ENCODE measurements around the gene LMO7. TPM values are rescaled to one million over a fixed set of nuclear protein-coding genes. Genes with fewer than 3 reads are reported as not detected.

The LMO7 gene
- total RNA-seq, 1 experiment from 2014 or later, result 11.8 TPM

DNA sequence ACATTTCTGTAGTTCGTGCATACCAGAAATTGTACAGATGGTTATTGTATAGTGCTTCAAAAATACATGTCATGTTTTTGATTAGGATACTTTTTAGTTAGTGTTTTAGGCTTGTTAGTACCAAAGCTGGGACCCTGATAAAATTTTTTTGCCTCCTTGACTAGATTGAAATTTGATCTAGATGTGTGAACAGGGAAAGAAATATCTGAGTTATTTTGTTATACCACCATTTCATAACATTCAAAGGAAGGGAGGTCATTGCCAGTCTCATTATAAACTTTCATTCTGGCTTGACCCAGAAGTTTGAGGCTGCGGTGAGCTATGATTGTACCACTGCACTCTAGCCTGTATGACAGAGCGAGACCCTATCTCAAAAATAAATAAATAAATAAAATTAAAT, 9.0 kb downstream of the LMO7 start:
- in situ Hi-C loops (cut with HindIII; ENCODE audit: low pct_unique_long_range_greater_than_20kb, low sequenced_read_pairs), result no loop called here
- POLR2A ChIA-PET, result no interaction called here
- H3K36me3 ChIP-seq (ENCODE audit: control insufficient read depth, insufficient read depth, low read length), result no peaks in the 10 kb centered on the region
- ATAC-seq (no peak), DNase-seq (ENCODE audit: low read depth, low spot score) (no peak)
- no TSS peak for BruUV-seq (replicated peaks)
- CTCF ChIA-PET, result no interaction called here
- H3K27ac ChIP-seq (ENCODE audit: low read length), result no peak overlapping the region
- TF ChIP-seq TCF7L2 (IDR thresholded peaks at IDR 0.05; ENCODE audit: low read depth, low read length), result no peak
- H3K4me3 ChIP-seq (ENCODE audit: low read depth in 2 of 2, low read length in 2 of 2), result no peak overlapping the region
- H3K4me1 ChIP-seq (ENCODE audit: control insufficient read depth, insufficient read depth, low read length), result no peaks in the 10 kb centered on the region; the same call in 1 of the 2 replicates
- no peaks in the 10 kb centered on the region for H3K9me3 ChIP-seq (ENCODE audit: control insufficient read depth, insufficient read depth, low read depth, low read length)
- H3K27me3 ChIP-seq (ENCODE audit: control insufficient read depth, insufficient read depth, low read length), result no peaks in the 10 kb centered on the region
- intact Hi-C loops (cut with micrococcal nuclease; ENCODE audit: unreplicated experiment), result no loop called here

DNA sequence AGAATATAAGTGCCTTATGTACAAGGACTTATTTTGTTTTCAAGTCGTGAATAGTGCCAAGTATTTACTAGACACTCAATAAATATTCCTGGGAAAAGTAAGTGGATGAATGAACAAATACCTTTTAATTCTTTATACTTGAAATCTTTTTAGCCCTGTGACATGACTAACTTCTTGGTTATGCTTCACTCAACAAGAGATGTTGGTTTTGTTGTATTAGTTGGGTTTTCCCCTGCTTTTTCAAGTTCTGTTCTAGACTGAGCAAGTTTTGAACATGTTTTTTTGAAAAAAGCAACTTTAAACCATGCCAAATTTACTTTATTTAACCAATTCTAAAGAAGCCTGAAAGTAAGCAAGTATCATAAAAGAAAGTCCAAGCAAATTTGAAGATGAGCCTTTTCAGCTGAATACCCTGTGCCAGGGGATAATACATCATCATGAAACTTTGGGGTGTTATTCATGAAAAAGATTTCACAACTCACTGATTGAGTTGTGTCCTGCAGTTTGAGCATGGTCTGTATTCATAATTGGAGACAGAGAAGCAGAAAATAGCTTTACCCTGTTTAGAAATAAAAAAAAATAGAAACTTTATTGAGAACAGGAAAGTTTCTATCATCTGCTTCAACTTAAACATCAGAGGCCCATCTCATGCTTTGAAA, 11.1 kb downstream of the LMO7 start:
- no peak for TF ChIP-seq POLR2AphosphoS5 (IDR thresholded peaks at IDR 0.05; ENCODE audit: low read depth, low read length)
- TF ChIP-seq, protein P1, sequence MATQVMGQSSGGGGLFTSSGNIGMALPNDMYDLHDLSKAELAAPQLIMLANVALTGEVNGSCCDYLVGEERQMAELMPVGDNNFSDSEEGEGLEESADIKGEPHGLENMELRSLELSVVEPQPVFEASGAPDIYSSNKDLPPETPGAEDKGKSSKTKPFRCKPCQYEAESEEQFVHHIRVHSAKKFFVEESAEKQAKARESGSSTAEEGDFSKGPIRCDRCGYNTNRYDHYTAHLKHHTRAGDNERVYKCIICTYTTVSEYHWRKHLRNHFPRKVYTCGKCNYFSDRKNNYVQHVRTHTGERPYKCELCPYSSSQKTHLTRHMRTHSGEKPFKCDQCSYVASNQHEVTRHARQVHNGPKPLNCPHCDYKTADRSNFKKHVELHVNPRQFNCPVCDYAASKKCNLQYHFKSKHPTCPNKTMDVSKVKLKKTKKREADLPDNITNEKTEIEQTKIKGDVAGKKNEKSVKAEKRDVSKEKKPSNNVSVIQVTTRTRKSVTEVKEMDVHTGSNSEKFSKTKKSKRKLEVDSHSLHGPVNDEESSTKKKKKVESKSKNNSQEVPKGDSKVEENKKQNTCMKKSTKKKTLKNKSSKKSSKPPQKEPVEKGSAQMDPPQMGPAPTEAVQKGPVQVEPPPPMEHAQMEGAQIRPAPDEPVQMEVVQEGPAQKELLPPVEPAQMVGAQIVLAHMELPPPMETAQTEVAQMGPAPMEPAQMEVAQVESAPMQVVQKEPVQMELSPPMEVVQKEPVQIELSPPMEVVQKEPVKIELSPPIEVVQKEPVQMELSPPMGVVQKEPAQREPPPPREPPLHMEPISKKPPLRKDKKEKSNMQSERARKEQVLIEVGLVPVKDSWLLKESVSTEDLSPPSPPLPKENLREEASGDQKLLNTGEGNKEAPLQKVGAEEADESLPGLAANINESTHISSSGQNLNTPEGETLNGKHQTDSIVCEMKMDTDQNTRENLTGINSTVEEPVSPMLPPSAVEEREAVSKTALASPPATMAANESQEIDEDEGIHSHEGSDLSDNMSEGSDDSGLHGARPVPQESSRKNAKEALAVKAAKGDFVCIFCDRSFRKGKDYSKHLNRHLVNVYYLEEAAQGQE (IDR thresholded peaks at IDR 0.05; ENCODE audit: insufficient read depth in 1 of 2, low read depth in 2 of 2, low read length in 1 of 2), result no peak
- TF ChIP-seq, protein P2, sequence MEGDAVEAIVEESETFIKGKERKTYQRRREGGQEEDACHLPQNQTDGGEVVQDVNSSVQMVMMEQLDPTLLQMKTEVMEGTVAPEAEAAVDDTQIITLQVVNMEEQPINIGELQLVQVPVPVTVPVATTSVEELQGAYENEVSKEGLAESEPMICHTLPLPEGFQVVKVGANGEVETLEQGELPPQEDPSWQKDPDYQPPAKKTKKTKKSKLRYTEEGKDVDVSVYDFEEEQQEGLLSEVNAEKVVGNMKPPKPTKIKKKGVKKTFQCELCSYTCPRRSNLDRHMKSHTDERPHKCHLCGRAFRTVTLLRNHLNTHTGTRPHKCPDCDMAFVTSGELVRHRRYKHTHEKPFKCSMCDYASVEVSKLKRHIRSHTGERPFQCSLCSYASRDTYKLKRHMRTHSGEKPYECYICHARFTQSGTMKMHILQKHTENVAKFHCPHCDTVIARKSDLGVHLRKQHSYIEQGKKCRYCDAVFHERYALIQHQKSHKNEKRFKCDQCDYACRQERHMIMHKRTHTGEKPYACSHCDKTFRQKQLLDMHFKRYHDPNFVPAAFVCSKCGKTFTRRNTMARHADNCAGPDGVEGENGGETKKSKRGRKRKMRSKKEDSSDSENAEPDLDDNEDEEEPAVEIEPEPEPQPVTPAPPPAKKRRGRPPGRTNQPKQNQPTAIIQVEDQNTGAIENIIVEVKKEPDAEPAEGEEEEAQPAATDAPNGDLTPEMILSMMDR (IDR thresholded peaks at IDR 0.05), result no peak
- TF ChIP-seq TCF7L2 (IDR thresholded peaks at IDR 0.05; ENCODE audit: low read depth, low read length), result no peak
- TF ChIP-seq SIN3A (IDR thresholded peaks at IDR 0.05; ENCODE audit: borderline replicate concordance, insufficient read depth, low read depth, low read length), result no peak
- Histone ChIP-seq H3K4me1 (ENCODE audit: control insufficient read depth, insufficient read depth, low read length) (no peaks in the 10 kb centered on the region), H3K27me3 (ENCODE audit: control insufficient read depth, insufficient read depth, low read length) (no peaks in the 10 kb centered on the region), H3K27ac (ENCODE audit: low read length) (no peak overlapping the region), H3K36me3 (ENCODE audit: control insufficient read depth, insufficient read depth, low read length) (no peaks in the 10 kb centered on the region), H3K9me3 (ENCODE audit: control insufficient read depth, insufficient read depth, low read depth, low read length) (no peaks in the 10 kb centered on the region), H3K4me3 (ENCODE audit: low read depth in 2 of 2, low read length in 2 of 2) (no peak overlapping the region)
- CTCF ChIA-PET, result no interaction called here
- POLR2A ChIA-PET, result interaction anchor here (0.7 kb wide), 1 partner anchor 123 kb away, joined by 3 read pairs; no protein-coding TSS in a partner anchor
- BruUV-seq (replicated peaks), result no TSS peak
- intact Hi-C loops (cut with micrococcal nuclease; ENCODE audit: unreplicated experiment) (no loop called here), in situ Hi-C loops (cut with HindIII; ENCODE audit: low pct_unique_long_range_greater_than_20kb, low sequenced_read_pairs) (no loop called here)
- ATAC-seq (no peak), DNase-seq (ENCODE audit: low read depth, low spot score) (no peak)

DNA sequence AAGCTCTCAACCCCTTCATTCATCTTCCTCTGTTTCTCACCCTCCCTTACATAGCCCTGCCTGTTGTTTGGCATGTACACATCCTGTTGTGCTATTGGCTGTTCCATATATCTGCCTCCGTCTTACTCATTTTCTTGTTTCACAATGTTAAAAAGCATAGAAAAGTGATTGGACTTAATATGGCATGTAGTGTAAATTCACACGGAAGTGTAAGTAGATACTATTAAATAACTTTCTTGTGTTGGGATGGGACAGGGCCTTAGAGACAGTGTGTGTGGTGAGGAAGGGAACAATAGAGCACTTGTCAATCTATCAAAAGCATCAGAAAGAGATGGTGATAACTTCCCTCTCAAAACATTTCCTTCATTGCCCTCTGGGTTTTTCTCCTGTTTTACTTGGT, 12.3 kb downstream of the LMO7 start:
- Histone ChIP-seq H3K9me3 (ENCODE audit: control insufficient read depth, insufficient read depth, low read depth, low read length) (no peaks in the 10 kb centered on the region), H3K36me3 (ENCODE audit: control insufficient read depth, insufficient read depth, low read length) (no peaks in the 10 kb centered on the region), H3K4me1 (ENCODE audit: control insufficient read depth, insufficient read depth, low read length) (no peaks in the 10 kb centered on the region), H3K27ac (ENCODE audit: low read length) (no peak overlapping the region), H3K4me3 (ENCODE audit: low read depth in 2 of 2, low read length in 2 of 2) (no peak overlapping the region), H3K27me3 (ENCODE audit: control insufficient read depth, insufficient read depth, low read length) (no peaks in the 10 kb centered on the region)
- intact Hi-C loops (cut with micrococcal nuclease; ENCODE audit: unreplicated experiment) (no loop called here), in situ Hi-C loops (cut with HindIII; ENCODE audit: low pct_unique_long_range_greater_than_20kb, low sequenced_read_pairs) (no loop called here)
- ChIA-PET CTCF (no interaction called here), POLR2A (no interaction called here)
- no peak for TF ChIP-seq SIN3A (IDR thresholded peaks at IDR 0.05; ENCODE audit: borderline replicate concordance, insufficient read depth, low read depth, low read length)
- DNase-seq (ENCODE audit: low read depth, low spot score), result no peak
- no TSS peak for BruUV-seq (replicated peaks)
- no peak for ATAC-seq

All from Panc1 (cell line).